Loucy (cell line): ENCODE data around the gene RARB.

Experiments used
- H2AFZ ChIP-seq: fragments of 200-600 bp; sonication (generic); 2 replicates; pipeline ENCODE4 v1.6.0; 2016; ENCODE audit warnings: antibody characterized with exemption, mild to moderate bottlenecking, low read length, moderate library complexity
- H3F3A ChIP-seq: fragments of 200-600 bp; 2 replicates; pipeline ENCODE4 v1.6.0; 2016; ENCODE audit warnings: antibody characterized with exemption, low read depth, mild to moderate bottlenecking
- H3K27me3 ChIP-seq: fragments of 200-600 bp; sonication (generic); 2 replicates; pipeline ENCODE4 v1.6.1; 2014; ENCODE audit warnings: low read length, mild to moderate bottlenecking; ENCODE audit not compliant: insufficient read depth, poor library complexity, severe bottlenecking
- H3K36me3 ChIP-seq: fragments of 200-600 bp; sonication (generic); 2 replicates; pipeline ENCODE4 v1.6.1; 2016; ENCODE audit warnings: low read length; ENCODE audit not compliant: insufficient read depth
- H3K4me1 ChIP-seq: fragments of 200-600 bp; sonication (generic); 2 replicates; pipeline ENCODE4 v1.5.1; 2014; ENCODE audit warnings: low read length, mild to moderate bottlenecking; ENCODE audit not compliant: insufficient read depth, poor library complexity, severe bottlenecking
- H3K4me2 ChIP-seq: fragments of 200-600 bp; sonication (generic); 2 replicates; pipeline ENCODE4 v1.6.0; 2014; ENCODE audit warnings: antibody characterized with exemption, low read length, low read depth, mild to moderate bottlenecking; ENCODE audit not compliant: poor library complexity, severe bottlenecking
- H3K4me3 ChIP-seq: fragments of 200-600 bp; sonication (generic); 2 replicates; pipeline ENCODE4 v1.5.1; 2014; ENCODE audit warnings: low read length, mild to moderate bottlenecking, mixed read lengths; ENCODE audit not compliant: poor library complexity, severe bottlenecking
- H3K79me2 ChIP-seq: fragments of 200-600 bp; sonication (generic); 2 replicates; pipeline ENCODE4 v1.6.1; 2014; ENCODE audit warnings: low read length; ENCODE audit not compliant: insufficient read depth
- H3K9ac ChIP-seq: fragments of 200-600 bp; sonication (generic); 2 replicates; pipeline ENCODE4 v1.6.0; 2014; ENCODE audit warnings: mild to moderate bottlenecking, low read depth, low read length, moderate library complexity; ENCODE audit not compliant: poor library complexity, severe bottlenecking
- H3K9me2 ChIP-seq: fragments of 200-600 bp; sonication (generic); replicated peaks from 2 replicates; pipeline ENCODE4 v1.6.1; 2016; ENCODE audit warnings: low read depth, low read length, mixed read lengths
- H3K9me3 ChIP-seq: fragments of 200-600 bp; sonication (generic); 2 replicates; pipeline ENCODE4 v1.6.1; 2014; ENCODE audit warnings: mild to moderate bottlenecking, antibody characterized with exemption, low read length, low read depth; ENCODE audit not compliant: insufficient read depth
- H4K20me1 ChIP-seq: fragments of 200-600 bp; sonication (generic); 2 replicates; pipeline ENCODE4 v1.6.0; 2014; ENCODE audit warnings: antibody characterized with exemption, low read length, mild to moderate bottlenecking; ENCODE audit not compliant: insufficient read depth, poor library complexity, severe bottlenecking
- EZH2phosphoT487 ChIP-seq: fragments of 200-600 bp; IDR thresholded peaks from 2 replicates; pipeline ENCODE4 v1.6.1; 2018; ENCODE audit warnings: antibody characterized with exemption, mild to moderate bottlenecking, moderate library complexity, borderline replicate concordance
- TF ChIP-seq, protein P1 (sequence below): fragments of 200-600 bp; sonication (generic); conservative IDR thresholded peaks from 2 replicates; pipeline ENCODE4 v1.5.1; 2014; ENCODE audit warnings: mild to moderate bottlenecking, antibody characterized with exemption, low read length

RARB gene

DNA sequence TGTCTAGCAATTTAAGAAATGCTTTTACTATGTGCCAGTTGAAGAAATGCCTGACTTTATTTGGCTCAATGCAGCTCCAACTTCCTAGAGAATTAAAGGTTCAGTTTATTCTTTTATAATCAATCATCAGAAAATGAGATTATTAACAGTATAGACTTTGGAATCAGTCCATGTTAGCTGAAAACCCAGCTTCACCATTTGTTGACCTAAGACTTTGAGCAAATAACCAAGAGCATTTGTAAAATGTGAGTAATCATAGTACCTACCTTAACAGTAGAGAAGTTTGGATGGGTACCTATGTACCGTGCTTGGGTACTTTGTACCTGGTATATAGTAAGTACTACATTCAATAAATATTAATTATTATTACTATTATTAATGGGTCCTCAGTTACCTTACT lies 105.9 kb downstream of the RARB start:
- no peak overlapping the region for H3K4me3 ChIP-seq
- no peaks in the 10 kb centered on the region for H3K9me3 ChIP-seq
- H2AFZ ChIP-seq = no peak overlapping the region
- no peak overlapping the region for H3K9ac ChIP-seq
- H3K36me3 ChIP-seq = no peaks in the 10 kb centered on the region
- H3K27me3 ChIP-seq = no peaks in the 10 kb centered on the region
- H3K4me1 ChIP-seq = no peaks in the 10 kb centered on the region
- H3F3A ChIP-seq = no peaks in the 10 kb centered on the region
- H3K4me2 ChIP-seq = no peak overlapping the region
- TF ChIP-seq EZH2phosphoT487 = no peak
- TF ChIP-seq, protein P1, sequence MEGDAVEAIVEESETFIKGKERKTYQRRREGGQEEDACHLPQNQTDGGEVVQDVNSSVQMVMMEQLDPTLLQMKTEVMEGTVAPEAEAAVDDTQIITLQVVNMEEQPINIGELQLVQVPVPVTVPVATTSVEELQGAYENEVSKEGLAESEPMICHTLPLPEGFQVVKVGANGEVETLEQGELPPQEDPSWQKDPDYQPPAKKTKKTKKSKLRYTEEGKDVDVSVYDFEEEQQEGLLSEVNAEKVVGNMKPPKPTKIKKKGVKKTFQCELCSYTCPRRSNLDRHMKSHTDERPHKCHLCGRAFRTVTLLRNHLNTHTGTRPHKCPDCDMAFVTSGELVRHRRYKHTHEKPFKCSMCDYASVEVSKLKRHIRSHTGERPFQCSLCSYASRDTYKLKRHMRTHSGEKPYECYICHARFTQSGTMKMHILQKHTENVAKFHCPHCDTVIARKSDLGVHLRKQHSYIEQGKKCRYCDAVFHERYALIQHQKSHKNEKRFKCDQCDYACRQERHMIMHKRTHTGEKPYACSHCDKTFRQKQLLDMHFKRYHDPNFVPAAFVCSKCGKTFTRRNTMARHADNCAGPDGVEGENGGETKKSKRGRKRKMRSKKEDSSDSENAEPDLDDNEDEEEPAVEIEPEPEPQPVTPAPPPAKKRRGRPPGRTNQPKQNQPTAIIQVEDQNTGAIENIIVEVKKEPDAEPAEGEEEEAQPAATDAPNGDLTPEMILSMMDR = no peak
- no peaks in the 10 kb centered on the region for H4K20me1 ChIP-seq
- no peaks in the 10 kb centered on the region for H3K79me2 ChIP-seq
- no peaks in the 10 kb centered on the region for H3K9me2 ChIP-seq

DNA sequence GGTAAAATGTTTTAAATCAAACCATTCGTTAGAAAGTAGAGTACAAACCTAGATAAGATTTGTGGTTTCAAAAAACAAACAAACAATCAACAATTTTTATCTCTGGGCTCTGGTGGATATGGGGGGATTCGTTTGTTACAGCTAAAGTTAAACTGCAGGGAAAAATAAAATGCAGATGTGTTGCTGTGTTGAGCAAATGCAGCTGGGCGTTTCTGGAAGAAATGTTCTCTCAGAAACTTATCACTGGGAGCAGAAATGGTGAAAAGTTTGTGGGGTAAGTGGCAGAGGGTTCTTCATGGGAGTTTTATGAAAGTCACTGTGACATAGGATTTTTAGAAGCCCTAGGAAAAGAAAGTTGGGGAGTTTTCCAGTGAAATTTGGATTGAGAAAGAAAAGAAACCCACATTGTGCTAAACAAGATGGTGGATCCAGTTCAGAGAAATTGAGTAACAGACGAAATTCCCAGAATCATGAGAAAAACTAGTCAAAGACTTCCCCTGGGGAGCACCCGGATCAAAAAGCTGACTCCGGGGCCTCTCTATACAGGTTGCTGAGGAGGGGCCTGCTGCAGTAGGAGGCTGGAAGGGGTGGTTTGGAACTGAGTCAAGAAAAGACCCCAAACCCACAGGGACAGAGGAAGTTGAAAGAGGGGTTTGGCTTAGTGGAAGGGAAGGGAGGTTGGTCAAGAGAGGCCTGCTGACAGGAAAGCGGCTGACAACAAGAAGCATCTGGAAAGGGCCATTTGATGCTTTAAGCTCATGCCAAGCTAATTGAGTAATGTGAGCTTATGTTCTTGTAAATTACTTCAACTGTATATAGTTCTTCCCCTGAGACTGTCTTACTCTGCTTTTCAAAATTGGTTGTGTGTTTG lies 108.7 kb downstream of the RARB start:
- no peak overlapping the region for H3K9ac ChIP-seq
- no peak overlapping the region for H3K4me3 ChIP-seq
- no peaks in the 10 kb centered on the region for H4K20me1 ChIP-seq
- H3K9me3 ChIP-seq = no peaks in the 10 kb centered on the region
- H3K36me3 ChIP-seq = no peaks in the 10 kb centered on the region
- no peak overlapping the region for H2AFZ ChIP-seq
- TF ChIP-seq, protein P1 = no peak
- no peak for TF ChIP-seq EZH2phosphoT487
- no peaks in the 10 kb centered on the region for H3K9me2 ChIP-seq
- no peak overlapping the region for H3K4me2 ChIP-seq
- no peaks in the 10 kb centered on the region for H3K4me1 ChIP-seq
- no peaks in the 10 kb centered on the region for H3F3A ChIP-seq
- H3K27me3 ChIP-seq = no peaks in the 10 kb centered on the region
- no peaks in the 10 kb centered on the region for H3K79me2 ChIP-seq

DNA sequence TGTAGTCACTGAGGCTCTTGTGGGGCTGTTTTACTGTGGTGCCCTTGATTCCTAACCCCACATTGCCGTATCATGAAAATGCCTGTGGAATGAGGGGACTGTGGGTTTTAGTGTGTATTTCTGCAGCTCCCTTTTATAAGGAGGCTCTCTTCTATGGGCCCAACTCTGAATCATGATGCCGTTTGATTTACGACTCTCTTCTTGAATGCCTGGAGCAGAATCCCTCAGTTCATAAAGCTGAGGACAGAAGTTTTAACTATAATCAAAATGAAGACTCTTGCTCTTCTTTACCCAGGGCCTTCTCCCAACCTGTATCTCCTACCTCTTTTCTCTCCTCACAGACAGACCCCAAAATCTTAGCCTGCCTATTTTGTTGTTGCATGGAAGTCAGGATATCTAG lies 109.5 kb downstream of the RARB start:
- TF ChIP-seq EZH2phosphoT487 = no peak
- TF ChIP-seq, protein P1 = no peak

More for the DNA sequence above, 109.5 kb downstream of the RARB start:
- no peak overlapping the region for H3K9ac ChIP-seq
- H3K4me3 ChIP-seq = no peak overlapping the region
- no peak overlapping the region for H2AFZ ChIP-seq
- no peaks in the 10 kb centered on the region for H3K36me3 ChIP-seq
- no peaks in the 10 kb centered on the region for H3K9me2 ChIP-seq
- no peaks in the 10 kb centered on the region for H3K4me1 ChIP-seq
- H3K27me3 ChIP-seq = no peaks in the 10 kb centered on the region
- H4K20me1 ChIP-seq = no peaks in the 10 kb centered on the region
- H3K4me2 ChIP-seq = no peak overlapping the region
- H3K79me2 ChIP-seq = no peaks in the 10 kb centered on the region
- H3K9me3 ChIP-seq = no peaks in the 10 kb centered on the region
- H3F3A ChIP-seq = no peaks in the 10 kb centered on the region
